Fibroblast of skin of back (primary cell): Measurements from ENCODE around the gene CYB5D1. TPM values are rescaled to one million over a fixed set of nuclear protein-coding genes. Genes with fewer than 3 reads are reported as not detected.
A peak's percentile ranks its signal among the peaks of the same experiment; 100 is the strongest.

ENCODE experiments used
- DNase-seq: peaks from one replicate; pipeline ENCODE4 v3.0.0-alpha.2; 2013
- polyA plus RNA-seq, 2 experiments: library from polyadenylated mRNA; unstranded; fragments of 120-200 nt; gene quantifications; one replicate each; pipeline ENCODE4 v1.2.1, GENCODE V29; 2013; ENCODE audit not compliant: insufficient read length in 2 of 2

Gene CYB5D1, protein sequence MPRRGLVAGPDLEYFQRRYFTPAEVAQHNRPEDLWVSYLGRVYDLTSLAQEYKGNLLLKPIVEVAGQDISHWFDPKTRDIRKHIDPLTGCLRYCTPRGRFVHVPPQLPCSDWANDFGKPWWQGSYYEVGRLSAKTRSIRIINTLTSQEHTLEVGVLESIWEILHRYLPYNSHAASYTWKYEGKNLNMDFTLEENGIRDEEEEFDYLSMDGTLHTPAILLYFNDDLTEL
- 8.4 TPM for polyA plus RNA-seq (2013, experiment 1 of 2; ENCODE audit: insufficient read length)
- polyA plus RNA-seq (2013, experiment 2 of 2; ENCODE audit: insufficient read length): 4.9 TPM

DNA sequence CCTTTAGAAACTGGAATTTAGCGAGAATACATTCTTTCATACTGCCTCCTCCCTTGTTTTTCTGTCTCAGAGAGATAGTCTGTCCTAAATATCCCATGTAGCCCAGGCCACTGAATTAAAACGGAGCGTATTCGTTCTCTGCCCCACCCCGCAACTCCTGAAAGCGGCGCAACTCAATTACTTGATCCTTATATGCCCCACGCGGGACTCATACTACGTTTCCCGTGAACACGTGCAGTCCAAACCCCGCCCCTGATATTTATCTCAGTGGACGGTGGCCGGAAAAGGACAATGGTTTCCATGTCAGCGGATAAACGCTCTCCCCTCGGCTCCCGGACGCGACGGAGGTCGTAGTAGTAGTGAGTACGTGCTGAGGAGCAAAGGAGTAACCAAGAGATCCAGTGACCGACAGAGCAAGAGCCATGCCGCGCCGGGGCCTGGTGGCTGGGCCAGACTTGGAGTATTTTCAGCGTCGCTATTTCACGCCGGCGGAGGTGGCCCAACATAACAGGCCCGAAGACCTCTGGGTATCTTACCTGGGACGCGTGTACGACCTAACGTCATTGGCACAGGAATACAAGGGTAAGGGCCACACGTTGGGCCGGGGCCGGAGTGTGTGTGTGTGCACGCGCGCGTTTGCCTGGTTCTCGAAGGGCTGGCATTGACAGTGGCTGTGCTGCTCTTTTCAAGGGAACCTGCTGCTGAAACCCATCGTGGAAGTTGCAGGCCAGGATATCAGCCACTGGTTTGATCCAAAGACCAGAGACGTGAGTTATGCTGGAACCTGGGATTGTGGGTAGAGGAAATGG lies at the start of gene CYB5D1:
TSS of gene CYB5D1 (plus strand) at position 291 of the 809 bp plus-strand sequence. CDS start at position 423, 132 bp downstream.
- peak; percentile 95 for DNase-seq

DNA sequence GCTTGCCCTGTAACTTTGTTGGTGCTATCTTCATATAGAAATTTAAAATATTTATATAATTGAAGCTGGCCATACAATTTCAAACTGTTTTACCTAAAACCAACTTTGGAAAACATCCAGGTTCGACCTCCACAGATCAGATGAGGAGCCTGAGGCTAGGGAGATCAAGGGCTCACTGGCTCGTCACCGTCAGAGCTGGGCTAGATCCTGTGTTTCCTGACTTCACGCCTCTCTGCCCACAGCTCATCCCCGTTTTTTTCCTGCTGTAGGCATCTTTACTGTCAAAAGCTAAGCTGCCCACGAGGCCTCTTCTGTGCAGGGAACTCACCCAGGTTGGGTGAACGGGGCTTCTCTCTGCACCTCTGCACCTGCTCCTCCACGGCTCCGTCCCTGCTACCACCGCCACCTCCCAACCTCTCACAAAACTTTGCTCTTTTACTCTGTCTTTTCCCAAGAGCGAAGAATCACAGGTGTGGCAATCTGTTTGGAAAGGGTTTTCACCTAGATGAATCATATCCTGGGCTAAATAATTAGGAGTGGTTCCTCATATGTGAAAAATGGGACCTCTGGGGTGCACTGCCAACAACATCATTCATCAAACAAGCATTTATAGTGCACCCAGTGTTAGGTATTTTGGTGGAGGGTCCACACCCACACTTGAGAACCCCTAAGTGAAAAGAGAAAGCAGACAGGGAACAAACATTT lies 48.6 kb upstream of the CYB5D1 start:
- DNase-seq: no peak

DNA sequence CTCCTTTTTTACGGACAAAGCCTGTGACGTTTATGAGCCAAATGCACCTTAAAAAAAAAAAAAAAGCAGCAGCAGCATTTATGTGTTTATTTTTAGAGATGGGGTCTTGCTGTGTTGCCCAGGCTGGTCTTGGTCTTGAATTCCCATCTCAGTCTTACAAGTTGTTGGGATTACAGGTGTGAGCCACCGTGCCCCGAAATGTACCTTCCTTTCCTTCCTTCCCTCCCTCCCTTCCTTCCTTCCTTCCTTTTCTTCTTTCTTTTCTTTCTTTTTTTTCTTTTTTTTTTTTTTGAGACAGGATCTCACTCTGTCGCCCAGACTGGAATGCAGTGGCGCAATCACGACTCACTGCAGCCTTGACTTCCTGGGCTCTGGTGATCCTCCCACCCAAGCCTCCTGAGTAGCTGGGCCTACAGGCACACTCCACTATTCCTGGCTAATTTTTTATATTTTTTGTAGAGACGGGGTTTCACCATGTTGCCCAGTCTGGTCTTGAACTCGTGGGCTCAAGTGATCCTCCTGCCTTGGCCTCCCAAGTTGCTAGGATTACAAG lies 47.9 kb upstream of the CYB5D1 start:
- peak; percentile 44 for DNase-seq

DNA sequence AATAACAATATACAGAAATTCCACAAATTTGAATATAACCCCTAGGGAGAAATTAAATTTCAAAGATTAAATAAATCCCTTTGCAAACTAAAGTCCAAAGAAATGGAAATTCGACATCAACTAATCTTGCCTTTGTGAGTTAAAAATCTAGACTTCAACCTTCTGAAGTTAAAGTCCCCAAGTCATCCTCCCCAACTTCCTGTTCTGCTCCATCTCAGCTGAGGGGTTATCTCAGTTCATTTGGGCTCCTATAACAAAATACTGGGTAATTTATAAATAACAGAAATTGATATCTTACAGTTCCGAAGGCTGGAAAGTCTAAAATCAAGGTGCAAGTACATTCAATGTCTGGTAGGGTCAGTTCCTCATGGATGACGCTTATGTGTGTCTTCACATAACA lies 46.6 kb upstream of the CYB5D1 start:
- DNase-seq: no peak

DNA sequence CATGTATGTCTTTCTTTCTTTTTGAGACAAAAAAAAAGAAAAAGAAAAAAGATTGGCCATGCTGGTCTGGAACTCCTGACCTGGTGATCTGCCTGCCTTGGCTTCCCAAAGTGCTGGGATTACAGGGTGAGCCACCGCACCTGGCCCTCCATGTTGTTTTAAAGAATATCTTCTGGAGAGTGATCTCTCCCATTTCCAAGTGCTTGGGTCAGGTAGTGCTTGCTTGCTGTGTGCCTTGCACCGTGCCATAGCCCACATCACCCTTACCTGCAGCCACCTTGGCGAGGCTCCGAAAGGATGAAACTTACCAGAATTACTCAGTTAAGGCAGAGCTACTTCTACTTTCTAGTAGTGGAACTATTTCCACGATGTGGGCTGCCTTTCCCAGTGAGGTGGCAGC lies 42.8 kb upstream of the CYB5D1 start:
- DNase-seq: no peak

DNA sequence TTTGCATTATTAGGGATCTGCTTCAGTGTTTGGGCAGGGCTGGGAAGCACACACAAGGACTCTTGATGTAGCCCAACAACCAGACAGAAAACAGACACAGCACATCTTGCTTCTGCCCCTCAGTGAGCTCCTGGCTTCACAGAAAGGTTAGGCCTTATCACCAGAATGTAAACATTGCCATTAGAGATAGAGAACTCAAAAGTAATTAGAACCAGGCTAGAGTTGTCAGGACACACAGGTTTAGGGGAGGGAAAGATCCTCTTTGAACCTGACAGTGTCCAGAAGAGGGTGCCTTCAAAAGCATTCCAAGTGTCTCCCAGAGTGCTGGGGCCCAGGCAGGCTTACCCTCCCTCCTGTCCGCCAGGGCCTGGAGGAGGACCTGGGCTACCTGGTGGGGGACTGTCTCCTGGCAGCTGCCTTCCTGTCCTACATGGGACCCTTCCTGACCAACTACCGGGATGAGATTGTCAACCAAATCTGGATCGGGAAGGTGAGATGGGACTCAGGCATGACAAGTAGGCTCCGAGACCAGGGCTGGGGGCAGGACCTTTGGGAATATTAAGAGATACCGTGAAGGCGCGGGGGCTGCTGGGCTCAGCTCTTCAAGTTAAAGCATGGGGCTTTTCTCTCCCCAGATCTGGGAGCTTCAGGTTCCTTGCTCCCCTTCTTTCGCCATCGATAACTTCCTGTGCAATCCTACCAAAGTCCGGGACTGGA lies 40.7 kb upstream of the CYB5D1 start:
- DNase-seq: no peak

DNA sequence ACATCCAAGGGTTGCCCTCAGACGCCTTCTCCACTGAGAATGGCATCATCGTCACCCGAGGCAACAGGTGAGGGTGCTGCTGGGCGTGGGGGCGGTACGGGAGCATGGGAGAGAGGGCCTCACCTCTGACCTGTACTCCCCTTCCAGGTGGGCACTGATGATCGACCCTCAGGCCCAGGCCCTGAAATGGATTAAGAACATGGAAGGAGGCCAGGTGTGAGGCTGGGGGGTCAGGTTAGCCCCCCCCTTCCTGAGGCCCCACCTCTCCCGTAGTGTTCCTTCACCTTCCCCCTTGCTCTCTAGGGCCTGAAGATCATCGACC lies 40.2 kb upstream of the CYB5D1 start:
- no peak for DNase-seq

DNA sequence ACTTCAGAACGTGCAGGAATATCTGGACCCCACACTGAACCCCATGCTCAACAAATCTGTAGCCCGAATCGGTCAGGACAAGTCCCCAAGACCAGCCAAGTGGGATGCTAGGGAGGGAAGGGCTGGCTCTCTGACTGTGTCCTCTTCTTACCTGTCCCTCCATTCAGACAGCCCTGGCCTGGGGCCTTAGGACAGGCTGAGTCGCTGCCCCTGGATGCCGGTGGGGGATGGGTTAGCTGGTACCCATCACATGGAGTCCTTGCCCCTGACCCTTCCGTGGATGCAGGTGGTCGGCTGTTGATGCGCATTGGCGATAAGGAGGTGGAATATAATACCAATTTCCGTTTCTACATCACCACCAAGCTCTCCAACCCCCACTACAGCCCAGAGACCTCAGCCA lies 39.8 kb upstream of the CYB5D1 start:
- no peak for DNase-seq

DNA sequence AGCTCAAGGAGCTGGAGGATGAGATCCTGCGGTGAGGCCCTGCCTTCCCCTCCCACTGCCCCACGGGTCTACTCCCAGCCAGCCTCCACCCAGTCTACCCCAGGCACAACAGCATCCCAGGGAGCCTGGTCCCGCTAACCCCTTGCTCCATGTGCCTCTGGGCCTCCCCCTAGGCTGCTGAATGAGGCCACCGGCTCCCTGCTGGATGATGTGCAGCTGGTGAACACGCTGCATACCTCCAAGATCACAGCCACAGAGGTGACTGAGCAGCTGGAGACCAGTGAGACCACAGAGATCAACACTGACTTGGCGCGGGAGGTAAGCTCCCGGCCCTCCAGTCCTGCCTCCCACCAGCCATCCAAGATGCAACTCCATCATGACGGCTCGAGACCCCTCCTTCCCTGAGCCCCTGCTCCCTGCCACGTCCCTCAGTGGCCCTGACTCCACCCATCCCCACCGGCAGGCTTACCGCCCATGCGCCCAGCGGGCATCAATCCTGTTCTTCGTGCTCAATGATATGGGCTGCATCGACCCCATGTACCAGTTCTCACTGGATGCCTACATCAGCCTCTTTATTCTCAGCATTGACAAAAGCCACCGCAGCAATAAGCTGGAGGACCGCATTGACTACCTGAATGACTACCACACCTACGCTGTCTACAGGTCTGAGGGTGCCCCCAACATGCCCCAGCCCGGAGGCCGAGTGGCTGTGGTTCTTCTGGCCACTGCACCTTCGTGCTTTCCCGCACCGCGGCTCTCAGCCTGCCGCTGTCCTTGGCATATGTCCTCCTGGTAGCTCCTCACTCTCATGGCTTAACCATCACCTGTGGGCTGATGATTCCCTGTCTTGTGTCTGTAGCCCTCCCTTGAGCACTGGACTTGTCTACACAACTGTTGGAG lies 38.8 kb upstream of the CYB5D1 start:
- no peak for DNase-seq

DNA sequence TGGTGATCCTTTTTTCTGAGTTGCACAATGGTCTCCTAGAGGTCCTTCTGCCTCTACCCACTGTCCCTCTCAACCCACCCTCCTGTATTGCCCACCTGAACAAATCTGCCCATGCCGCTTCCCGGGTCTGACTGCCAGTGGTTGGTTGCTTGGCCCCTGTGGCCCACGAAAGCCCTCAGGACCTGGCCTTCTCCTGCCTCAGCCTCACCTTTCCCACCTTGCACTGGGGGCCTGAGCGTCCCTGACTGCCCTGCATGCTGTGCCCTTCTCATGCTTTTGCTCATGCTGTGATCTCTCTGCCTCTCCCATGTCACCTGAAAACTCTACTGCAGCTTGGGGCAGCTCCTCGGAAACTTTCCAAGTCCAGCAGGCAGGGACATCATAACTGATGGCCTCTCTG lies 37.6 kb upstream of the CYB5D1 start:
- DNase-seq: no peak

DNA sequence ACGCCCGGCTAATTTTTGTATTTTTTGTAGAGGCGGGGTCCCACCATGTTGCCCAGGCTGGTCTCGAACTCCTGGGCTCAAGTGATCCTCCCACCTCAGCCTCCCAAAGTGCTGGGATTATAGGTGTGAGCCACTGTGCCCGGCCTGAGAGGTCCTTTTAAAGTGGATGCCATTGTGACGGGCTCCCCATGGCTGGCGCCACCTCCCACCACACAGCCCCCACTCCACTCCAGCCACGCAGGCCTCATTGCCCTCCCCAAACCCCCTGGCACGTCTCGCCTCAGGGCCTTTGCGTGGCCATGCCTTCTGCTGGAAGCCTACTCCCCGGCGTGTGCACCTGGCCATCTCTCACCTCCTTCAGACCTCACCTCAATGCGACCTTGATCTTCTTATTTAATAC lies 35.7 kb upstream of the CYB5D1 start:
- no peak for DNase-seq

DNA sequence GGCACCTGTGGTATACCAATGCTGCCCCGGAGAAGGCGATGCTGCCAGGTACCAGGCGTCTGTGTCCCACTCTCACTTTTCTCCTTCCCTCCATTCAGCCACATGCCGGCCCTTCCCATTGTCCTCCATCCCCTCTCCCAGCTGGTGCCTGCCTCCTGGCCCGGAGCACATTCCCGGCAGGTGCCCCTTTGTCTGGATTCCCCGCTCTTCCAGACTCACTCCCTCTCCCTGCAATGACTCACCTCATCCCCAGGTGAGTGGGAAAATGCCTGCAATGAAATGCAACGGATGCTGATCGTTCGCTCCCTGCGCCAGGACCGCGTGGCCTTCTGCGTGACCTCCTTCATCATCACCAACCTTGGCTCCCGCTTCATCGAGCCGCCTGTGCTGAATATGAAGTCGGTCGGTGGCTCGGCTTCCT lies 34.2 kb upstream of the CYB5D1 start:
- DNase-seq: no peak

DNA sequence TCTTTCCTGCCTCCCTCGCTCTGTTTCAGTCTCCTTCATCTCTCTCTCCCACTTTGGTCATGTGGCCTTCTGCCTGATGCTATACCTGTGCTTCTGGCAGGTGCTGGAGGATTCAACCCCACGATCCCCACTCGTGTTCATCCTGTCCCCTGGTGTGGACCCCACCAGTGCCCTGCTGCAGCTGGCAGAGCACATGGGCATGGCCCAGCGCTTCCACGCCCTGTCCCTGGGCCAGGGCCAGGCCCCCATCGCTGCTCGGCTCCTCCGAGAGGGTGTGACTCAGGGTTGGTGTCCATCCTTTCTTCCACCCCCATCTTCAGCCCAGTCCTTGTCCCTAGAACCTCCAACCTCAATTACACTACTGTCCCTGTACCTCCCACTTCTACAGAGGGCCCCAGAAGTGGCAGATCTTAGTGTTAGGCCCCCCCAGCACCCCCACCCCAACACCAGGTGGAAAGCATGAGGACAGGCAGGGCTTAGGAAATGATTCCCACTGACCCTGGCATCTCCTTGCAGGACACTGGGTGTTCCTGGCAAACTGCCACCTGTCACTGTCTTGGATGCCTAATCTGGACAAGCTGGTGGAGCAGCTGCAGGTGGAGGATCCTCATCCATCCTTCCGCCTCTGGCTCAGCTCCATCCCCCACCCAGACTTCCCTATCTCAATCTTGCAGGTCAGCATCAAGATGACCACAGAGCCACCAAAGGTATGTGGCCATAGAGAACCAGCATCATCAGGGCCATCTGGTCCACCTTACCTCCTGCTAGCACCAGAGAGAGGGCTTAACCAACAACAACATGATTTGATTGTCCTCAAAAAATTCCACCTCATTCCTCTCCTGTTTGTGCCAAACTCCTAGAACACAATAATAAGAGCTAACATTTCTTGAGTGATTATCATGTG lies 33.5 kb upstream of the CYB5D1 start:
- no peak for DNase-seq

DNA sequence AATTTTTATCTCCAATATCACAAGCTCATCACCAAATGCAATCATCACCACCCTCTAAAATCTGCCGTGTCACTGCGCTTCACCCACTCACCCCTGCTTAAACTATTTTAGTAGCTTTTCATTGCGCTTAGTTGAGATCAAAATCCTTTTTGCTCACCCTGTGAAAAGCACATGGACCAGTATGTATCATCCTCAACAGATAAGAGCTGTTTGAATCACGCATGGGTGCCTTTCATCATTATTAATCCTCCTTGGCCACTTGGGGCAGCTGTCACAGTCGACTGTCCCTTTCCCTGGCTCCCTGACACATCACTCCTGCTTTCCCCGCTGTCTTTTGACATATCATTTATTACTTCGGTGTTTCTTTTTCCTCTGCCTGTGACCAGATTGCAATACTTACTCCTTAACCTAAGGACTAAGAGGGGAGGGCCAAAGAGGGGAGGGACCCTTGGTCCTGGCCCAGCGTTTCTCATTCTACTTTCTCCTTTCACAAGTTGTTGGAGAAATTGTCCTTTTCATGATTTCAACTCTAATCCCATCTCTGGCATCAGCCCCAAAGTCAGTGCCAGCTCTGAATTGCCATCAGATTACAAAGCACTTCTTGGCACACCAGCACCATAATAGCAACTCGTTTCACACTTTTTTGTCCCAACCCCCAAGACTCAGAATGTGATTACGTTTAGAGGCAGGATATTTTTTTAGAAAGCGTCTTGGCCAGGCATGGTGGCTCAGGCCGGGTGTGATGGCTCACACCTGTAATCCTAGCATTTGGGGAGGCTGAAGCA lies 32.4 kb upstream of the CYB5D1 start:
- DNase-seq: no peak

DNA sequence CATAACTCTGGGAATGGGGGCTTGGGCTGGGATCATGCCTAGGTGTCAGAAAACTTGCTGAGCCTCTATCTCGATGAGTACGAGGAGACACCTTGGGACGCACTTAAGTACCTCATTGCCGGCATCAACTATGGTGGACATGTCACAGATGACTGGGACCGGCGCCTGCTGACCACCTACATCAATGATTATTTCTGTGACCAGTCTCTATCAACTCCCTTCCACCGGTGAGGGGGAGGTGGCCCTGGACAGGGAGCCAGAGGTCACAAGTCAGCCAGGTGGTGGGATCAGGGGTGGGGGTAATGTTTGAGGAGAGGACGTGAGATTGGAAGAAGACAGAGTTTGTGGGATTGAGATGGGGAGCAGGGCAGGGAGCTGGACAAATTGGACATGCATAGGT lies 27.2 kb upstream of the CYB5D1 start:
- DNase-seq: no peak

DNA sequence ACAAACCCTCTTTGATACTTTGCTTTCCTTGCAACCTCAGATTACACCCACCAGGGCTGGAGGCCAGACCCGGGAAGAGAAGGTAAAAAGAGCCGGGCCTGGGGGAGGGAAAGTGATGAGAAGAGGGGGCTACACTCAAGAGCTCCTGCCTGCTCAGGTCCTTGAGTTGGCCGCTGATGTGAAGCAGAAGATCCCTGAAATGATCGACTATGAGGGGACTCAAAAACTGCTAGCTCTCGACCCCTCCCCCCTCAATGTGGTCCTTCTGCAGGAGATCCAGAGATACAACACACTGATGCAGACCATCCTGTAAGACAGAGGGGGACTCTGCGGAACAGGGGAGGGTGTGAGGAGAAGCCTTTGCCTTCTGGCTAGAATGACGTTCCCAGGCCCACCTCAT lies 26.6 kb upstream of the CYB5D1 start:
- DNase-seq: no peak

DNA sequence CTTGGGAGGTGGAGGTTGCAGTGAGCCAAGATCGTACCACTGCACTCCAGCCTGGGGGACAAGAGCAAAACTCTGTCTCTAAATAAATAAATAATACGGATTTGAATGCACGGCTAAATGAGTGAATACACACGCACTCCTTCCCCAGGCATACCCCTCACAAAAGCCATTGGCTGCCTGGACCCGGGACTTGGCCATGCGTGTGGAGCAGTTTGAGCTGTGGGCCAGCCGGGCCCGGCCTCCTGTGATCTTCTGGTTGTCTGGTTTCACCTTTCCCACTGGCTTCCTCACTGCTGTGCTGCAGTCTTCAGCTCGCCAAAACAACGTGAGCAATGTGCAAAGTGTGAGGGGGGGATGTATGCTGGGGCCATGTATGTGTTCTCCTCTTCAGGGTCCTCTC lies 25.4 kb upstream of the CYB5D1 start:
- DNase-seq: no peak

DNA sequence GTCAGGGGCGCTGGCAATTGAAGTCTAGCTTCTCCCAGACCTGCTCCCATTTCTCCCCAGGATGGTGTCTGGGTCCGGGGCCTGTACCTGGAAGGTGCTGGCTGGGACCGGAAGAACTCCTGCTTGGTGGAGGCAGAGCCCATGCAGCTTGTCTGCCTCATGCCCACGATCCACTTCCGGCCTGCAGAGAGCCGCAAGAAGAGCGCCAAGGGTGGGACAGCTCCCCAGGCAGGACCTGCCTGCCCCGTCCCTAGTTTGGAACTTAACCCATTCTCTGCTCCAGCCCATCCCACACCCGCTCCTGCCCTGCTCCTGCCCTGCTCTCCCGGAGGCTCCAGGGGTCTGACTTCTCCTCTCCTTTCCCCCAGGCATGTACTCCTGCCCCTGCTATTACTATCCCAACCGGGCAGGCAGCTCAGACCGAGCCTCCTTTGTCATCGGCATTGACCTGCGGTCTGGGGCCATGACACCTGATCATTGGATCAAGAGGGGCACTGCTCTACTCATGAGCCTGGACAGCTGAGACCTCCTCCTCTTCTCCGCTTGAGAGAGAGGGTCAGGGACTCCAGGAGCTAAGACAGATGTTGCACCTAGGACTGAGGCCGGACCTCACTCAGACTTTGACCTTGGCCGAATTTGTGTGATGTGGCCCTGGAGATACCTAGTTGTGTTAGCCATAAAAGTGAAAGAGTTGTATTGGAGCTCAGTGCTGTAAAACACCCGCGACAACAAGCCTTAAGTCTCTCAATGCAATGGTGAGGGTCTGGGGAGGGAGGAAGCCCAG lies 24.6 kb upstream of the CYB5D1 start:
- no peak for DNase-seq
